MM.1S (cell line): Measurements from ENCODE around the gene TCF12.

Experiments used
- CTCF ChIP-seq: fragments of 300-600 bp; sonication (generic); IDR thresholded peaks from 2 replicates; pipeline ENCODE4 v1.5.1; 2016; ENCODE audit warnings: antibody characterized with exemption, low read length, mixed read lengths
- EZH2 ChIP-seq: fragments of 300-600 bp; sonication (generic); optimal IDR thresholded peaks from 2 replicates; pipeline ENCODE3; 2017; ENCODE audit warnings: low read depth, mild to moderate bottlenecking, antibody characterized with exemption, low read length, mixed read lengths
- EZH2phosphoT487 ChIP-seq: fragments of 300-600 bp; sonication (generic); IDR thresholded peaks from 2 replicates; pipeline ENCODE4 v1.6.1; 2018; ENCODE audit warnings: antibody characterized with exemption, low read length

- TF ChIP-seq EZH2 = no peak
- no peak for TF ChIP-seq CTCF
- no peak for TF ChIP-seq EZH2phosphoT487
Measured at GRCh38 chr15:56934269-56934668, 15.8 kb downstream of the TCF12 start.
